AG04450 (cell line): ENCODE measurements around the gene SLC8A1. TPM values are rescaled to one million over a fixed set of nuclear protein-coding genes. Genes with fewer than 3 reads are reported as not detected.

Experiments
- CTCF ChIA-PET: fragments of 300-600, 350-600 bp; formaldehyde crosslinking; extraction: SDS; loops from one replicate; lab custom pipeline; 2022; ENCODE audit warnings: antibody characterized with exemption, inconsistent platforms; lab: Charles Lee
- POLR2A ChIA-PET: fragments of 350-600 bp; formaldehyde crosslinking; extraction: SDS; loops from one replicate; lab custom pipeline; 2021; ENCODE audit warnings: antibody characterized with exemption, inconsistent platforms; lab: Yijun Ruan, JAX
- DNase-seq: peaks from one replicate; pipeline ENCODE4 v3.0.0-alpha.2; 2011; ENCODE audit warnings: low read depth, low spot score
- H3K27ac ChIP-seq: one replicate; pipeline ENCODE4 v1.5.1; 2012; ENCODE audit warnings: low read depth, low read length, control low read depth
- H3K27me3 ChIP-seq: one replicate; pipeline ENCODE4 v1.6.0; 2012; ENCODE audit warnings: low read length; ENCODE audit not compliant: control insufficient read depth, insufficient read depth
- H3K4me3 ChIP-seq: 2 replicates; pipeline ENCODE4 v1.5.1; 2011; ENCODE audit warnings: mild to moderate bottlenecking, low read depth, low read length, control low read depth
- H3K9me3 ChIP-seq: 2 replicates; pipeline ENCODE4 v1.5.1; 2012; ENCODE audit warnings: low read length; ENCODE audit not compliant: control insufficient read depth, insufficient read depth
- polyA plus RNA-seq: library from polyadenylated mRNA; depleted of rRNA; stranded (reverse); fragments of >200 nt; gene quantifications from 2 replicates; pipeline ENCODE4 v1.2.3, GENCODE V29; 2011
- TF ChIP-seq, protein P1 (sequence below): IDR thresholded peaks from 2 replicates; pipeline ENCODE4 v1.5.1; 2011; ENCODE audit warnings: low read depth, low read length, control low read depth, inconsistent platforms

The SLC8A1 gene
- polyA plus RNA-seq, 1 experiment: 19.3 TPM

DNA sequence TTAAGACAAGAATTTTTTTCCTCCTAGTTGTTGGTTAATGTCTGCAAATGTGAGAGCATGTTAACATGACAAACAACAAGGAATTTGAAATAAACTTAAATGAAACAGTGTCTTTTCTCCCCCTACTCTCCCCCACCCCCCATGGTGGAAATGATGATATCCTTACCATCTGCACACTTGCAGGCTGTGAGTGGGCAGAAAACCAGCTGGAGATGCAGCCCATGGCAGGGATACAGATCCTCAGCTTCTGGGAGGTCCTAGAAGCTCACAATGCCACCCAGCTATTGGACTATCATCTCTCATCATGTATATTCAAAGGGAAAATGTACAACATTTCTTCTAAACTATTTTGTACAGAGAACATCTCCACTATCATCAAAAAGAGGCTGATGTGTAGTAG is 196.8 kb downstream of the SLC8A1 start:
- no peak for DNase-seq
- POLR2A ChIA-PET: no interaction called here
- Histone ChIP-seq H3K27me3 (no peaks in the 10 kb centered on the region), H3K27ac (no peak overlapping the region), H3K9me3 (no peaks in the 10 kb centered on the region), H3K4me3 (no peak overlapping the region)
- CTCF ChIA-PET: no interaction called here
- TF ChIP-seq, protein P1, sequence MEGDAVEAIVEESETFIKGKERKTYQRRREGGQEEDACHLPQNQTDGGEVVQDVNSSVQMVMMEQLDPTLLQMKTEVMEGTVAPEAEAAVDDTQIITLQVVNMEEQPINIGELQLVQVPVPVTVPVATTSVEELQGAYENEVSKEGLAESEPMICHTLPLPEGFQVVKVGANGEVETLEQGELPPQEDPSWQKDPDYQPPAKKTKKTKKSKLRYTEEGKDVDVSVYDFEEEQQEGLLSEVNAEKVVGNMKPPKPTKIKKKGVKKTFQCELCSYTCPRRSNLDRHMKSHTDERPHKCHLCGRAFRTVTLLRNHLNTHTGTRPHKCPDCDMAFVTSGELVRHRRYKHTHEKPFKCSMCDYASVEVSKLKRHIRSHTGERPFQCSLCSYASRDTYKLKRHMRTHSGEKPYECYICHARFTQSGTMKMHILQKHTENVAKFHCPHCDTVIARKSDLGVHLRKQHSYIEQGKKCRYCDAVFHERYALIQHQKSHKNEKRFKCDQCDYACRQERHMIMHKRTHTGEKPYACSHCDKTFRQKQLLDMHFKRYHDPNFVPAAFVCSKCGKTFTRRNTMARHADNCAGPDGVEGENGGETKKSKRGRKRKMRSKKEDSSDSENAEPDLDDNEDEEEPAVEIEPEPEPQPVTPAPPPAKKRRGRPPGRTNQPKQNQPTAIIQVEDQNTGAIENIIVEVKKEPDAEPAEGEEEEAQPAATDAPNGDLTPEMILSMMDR: no peak

DNA sequence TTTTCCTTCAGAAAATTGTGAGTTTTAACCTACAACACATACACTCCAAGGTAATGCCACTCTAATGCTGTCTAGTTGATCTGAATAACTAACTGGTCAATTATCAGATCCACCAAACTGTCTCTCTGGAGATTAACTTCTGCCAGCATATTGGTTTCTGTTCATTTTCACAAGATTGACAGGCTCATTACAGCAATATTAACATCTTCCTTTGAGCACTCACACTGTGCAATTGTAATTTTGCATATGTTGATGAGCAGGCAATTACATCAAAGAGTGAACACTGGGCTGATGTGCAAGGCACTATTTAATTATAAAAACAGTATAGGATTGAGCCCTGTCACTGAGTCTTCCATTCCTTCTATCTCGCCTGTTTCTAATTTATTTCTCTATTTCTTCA is 197.3 kb downstream of the SLC8A1 start:
- ChIA-PET POLR2A (no interaction called here), CTCF (interaction anchor here (0.6 to 1.1 kb wide), 4 partner anchors 11 to 302 kb away, joined by 3 to 6 read pairs (median 4); no protein-coding TSS in a partner anchor)
- TF ChIP-seq, protein P1: no peak
- H3K4me3 ChIP-seq: no peak overlapping the region
- H3K27ac ChIP-seq: no peak overlapping the region
- H3K27me3 ChIP-seq: no peaks in the 10 kb centered on the region
- H3K9me3 ChIP-seq: no peaks in the 10 kb centered on the region
- DNase-seq: no peak

DNA sequence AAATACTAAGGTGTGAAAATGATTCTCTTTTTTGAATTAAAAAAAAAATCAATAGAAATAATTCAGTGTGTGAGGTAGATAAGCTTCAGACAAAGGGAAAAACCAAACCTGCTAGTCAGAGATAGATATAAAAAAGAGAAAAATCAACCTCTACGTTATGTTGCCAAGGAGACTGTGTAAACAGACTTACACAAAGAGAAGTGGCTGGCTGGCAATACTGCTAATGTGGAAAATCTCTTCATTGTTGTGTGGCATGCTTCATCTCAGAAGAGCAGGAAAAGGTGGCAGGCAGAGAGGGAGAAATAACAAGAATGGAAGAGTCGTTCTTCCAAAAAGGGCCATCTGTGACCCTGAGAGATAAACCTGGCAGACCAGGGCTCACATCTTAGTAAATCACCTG is 200.8 kb downstream of the SLC8A1 start:
- TF ChIP-seq, protein P1: no peak
- Histone ChIP-seq H3K27ac (no peak overlapping the region), H3K4me3 (no peak overlapping the region), H3K27me3 (no peaks in the 10 kb centered on the region), H3K9me3 (no peaks in the 10 kb centered on the region)
- no peak for DNase-seq
- ChIA-PET CTCF (no interaction called here), POLR2A (no interaction called here)

DNA sequence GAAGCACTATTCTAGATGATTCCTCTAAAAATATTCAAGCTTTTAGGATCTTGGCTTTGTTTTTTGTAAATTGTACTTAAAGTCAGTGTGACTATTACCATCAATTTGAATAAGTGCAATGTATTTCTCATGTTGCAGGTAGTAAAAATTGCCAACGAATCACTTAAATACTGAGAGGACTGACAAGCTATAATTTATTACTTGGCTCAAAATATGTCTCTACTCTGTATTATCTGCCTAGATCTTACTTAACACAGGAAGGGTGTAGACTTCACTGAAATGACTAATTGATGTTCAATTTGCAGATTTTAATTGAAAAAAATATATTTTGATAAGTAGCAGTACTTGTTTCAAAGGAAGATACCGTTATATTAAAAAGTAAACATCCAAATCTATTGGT is 202.3 kb downstream of the SLC8A1 start:
- ChIA-PET POLR2A (no interaction called here), CTCF (interaction anchor here (1.2 kb wide), 1 partner anchor 22 kb away, joined by 3 read pairs; no protein-coding TSS in a partner anchor)
- DNase-seq: no peak
- Histone ChIP-seq H3K27ac (no peak overlapping the region), H3K27me3 (no peaks in the 10 kb centered on the region), H3K4me3 (no peak overlapping the region), H3K9me3 (no peaks in the 10 kb centered on the region)
- TF ChIP-seq, protein P1: no peak

DNA sequence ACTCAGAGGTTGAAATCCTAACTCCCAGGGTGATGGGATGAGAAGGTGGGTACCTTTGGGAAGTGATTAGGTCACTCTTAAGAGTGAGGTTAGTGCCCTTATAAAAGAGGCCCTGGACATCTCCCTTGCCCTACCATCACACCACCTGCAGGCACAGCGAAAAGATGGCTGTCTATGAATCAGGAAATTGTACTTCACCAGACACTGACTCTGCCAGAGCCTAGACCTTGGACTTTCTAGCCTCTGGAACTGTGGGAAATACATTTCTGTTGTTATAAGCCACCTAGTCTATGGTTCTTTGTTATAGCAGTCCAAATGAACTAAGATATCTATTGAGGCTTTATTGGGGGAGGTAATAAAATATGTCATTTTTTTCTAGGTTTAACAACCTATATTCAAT is 203.6 kb downstream of the SLC8A1 start:
- ChIA-PET CTCF (interaction anchor here (1.2 kb wide), 1 partner anchor 21 kb away, joined by 3 read pairs; no protein-coding TSS in a partner anchor), POLR2A (no interaction called here)
- Histone ChIP-seq H3K27ac (no peak overlapping the region), H3K4me3 (no peak overlapping the region), H3K27me3 (no peaks in the 10 kb centered on the region), H3K9me3 (no peaks in the 10 kb centered on the region)
- no peak for DNase-seq
- TF ChIP-seq, protein P1: no peak
